Astrocyte (in vitro differentiated cells and primary cell): Measurements from ENCODE around the gene PXDN. TPM values are rescaled to one million over a fixed set of nuclear protein-coding genes. Genes with fewer than 3 reads are reported as not detected.

Experiments
- DNase-seq: peaks from one replicate; pipeline ENCODE4 v3.0.0-alpha.2; 2010; ENCODE audit warnings: low read depth
- FAIRE-seq: peaks from 2 replicates; lab custom pipeline; 2011; peaks lifted over from hg19 to GRCh38; lab: Jason Lieb, UNC
- H2AFZ ChIP-seq: 2 replicates; pipeline ENCODE4 v1.6.0; 2012; ENCODE audit warnings: low read depth, low read length, inconsistent platforms
- H3K27ac ChIP-seq: 2 replicates; pipeline ENCODE4 v1.5.1; 2011; ENCODE audit warnings: low read depth, low read length, inconsistent platforms
- H3K27me3 ChIP-seq: 2 replicates; pipeline ENCODE4 v1.6.0; 2011; ENCODE audit warnings: low read length, inconsistent platforms; ENCODE audit not compliant: insufficient read depth
- H3K36me3 ChIP-seq: 2 replicates; pipeline ENCODE4 v1.5.1; 2011; ENCODE audit warnings: low read length, inconsistent platforms; ENCODE audit not compliant: insufficient read depth
- H3K4me1 ChIP-seq: 2 replicates; pipeline ENCODE4 v1.5.1; 2011; ENCODE audit warnings: low read length, inconsistent platforms; ENCODE audit not compliant: insufficient read depth
- H3K4me2 ChIP-seq: 2 replicates; pipeline ENCODE4 v1.6.0; 2012; ENCODE audit warnings: low read length, inconsistent platforms
- H3K4me3 ChIP-seq: 2 replicates; pipeline ENCODE4 v1.5.1; 2011; ENCODE audit warnings: low read depth, mild to moderate bottlenecking, low read length, inconsistent platforms; ENCODE audit not compliant: insufficient read depth
- H3K79me2 ChIP-seq: 2 replicates; pipeline ENCODE4 v1.6.0; 2012; ENCODE audit warnings: mild to moderate bottlenecking, low read length, inconsistent platforms; ENCODE audit not compliant: insufficient read depth
- H3K9ac ChIP-seq: 2 replicates; pipeline ENCODE4 v1.6.0; 2012; ENCODE audit warnings: mild to moderate bottlenecking, low read length, inconsistent platforms
- H3K9me3 ChIP-seq: 2 replicates; pipeline ENCODE4 v1.5.1; 2012; ENCODE audit warnings: low read depth, mild to moderate bottlenecking, low read length, inconsistent platforms; ENCODE audit not compliant: insufficient read depth
- H4K20me1 ChIP-seq: 2 replicates; pipeline ENCODE4 v1.6.0; 2012; ENCODE audit warnings: low read length, inconsistent platforms; ENCODE audit not compliant: insufficient read depth
- H3K27ac Mint-ChIP-seq: one replicate; pipeline ENCODE4 v1.8.0; 2021; ENCODE audit warnings: mild to moderate bottlenecking, mixed read lengths; ENCODE audit not compliant: unreplicated experiment
- H3K27me3 Mint-ChIP-seq: one replicate; pipeline ENCODE4 v1.8.0; 2021; ENCODE audit warnings: low read depth, mixed read lengths; ENCODE audit not compliant: unreplicated experiment
- H3K36me3 Mint-ChIP-seq: one replicate; pipeline ENCODE4 v1.8.0; 2021; ENCODE audit warnings: low read depth, mixed read lengths; ENCODE audit not compliant: unreplicated experiment
- H3K4me1 Mint-ChIP-seq: one replicate; pipeline ENCODE4 v1.8.0; 2021; ENCODE audit warnings: low read depth, mixed read lengths; ENCODE audit not compliant: unreplicated experiment
- H3K4me3 Mint-ChIP-seq: one replicate; pipeline ENCODE4 v1.8.0; 2021; ENCODE audit warnings: mild to moderate bottlenecking, moderate library complexity, mixed read lengths; ENCODE audit not compliant: unreplicated experiment
- H3K9me3 Mint-ChIP-seq: one replicate; pipeline ENCODE4 v1.8.0; 2021; ENCODE audit warnings: mild to moderate bottlenecking, mixed read lengths; ENCODE audit not compliant: unreplicated experiment
- EZH2 ChIP-seq: IDR thresholded peaks from 2 replicates; pipeline ENCODE4 v1.6.1; 2012; ENCODE audit warnings: mild to moderate bottlenecking, low read length, inconsistent platforms; ENCODE audit not compliant: insufficient read depth
- total RNA-seq: library from RNA; stranded (reverse); gene quantifications from 2 replicates; pipeline ENCODE4 v1.2.1, GENCODE V29; 2021
- TF ChIP-seq, protein P1 (sequence below): IDR thresholded peaks from 2 replicates; pipeline ENCODE4 v1.5.1; 2011; ENCODE audit warnings: low read depth, mild to moderate bottlenecking, inconsistent platforms, low read length, moderate library complexity; ENCODE audit not compliant: insufficient read depth

PXDN gene
- total RNA-seq, 1 donor from 2014 or later = 417 TPM

DNA sequence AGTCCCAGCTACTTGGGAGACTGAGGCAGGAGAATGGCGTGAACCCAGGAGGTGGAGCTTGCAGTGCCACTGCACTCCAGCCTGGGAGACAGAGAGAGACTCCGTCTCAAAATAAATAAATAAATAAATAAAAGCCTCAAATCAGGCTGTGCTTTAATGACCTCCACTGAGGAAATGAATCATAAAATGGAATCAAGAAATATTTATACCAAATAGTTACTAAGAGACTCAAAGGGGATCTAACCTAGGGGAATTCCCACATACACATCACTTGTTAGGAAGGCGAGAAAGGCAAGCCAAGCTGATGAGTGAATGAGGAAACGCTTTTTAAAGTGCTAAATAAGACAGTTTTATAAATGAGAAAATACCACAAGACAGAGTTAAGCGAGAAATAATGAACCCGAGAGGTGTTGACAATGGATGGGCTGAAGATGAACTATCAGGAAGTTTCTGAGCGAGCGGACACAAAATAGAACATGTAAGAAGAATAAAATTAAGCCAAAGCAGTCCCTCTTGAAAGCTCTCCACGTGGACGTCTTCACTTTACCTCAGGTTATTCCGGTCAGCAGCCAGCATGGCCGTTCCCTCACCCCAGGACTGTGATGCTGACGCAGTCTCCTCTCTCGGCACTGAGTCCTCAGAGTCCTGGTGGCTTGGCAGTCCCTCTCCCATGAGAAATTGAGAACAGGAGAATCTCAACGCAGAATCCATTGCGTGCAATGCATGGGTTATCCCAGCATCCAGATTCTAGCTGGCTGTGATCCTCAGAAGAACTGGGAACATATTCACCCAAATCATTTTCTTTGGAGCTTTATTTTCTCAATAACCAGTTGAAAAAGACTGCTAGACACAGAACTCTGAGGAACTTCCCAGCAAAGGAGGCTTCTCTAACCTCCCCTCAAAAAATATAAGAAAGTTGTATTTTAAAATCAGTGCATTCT, 22.3 kb downstream of the PXDN start:
- Histone ChIP-seq H3K79me2 (peaks cover 77% of the 10 kb centered on the region), H3K4me1 (peaks cover 34% of the 10 kb centered on the region), H4K20me1 (peaks cover 38% of the 10 kb centered on the region), H3K27ac (peak overlapping the region; percentile 99), H3K9ac (peak overlapping the region; percentile 88), H3K4me2 (peak overlapping the region; percentile 84), H3K9me3 (no peaks in the 10 kb centered on the region), H2AFZ (no peak overlapping the region), H3K27me3 (no peaks in the 10 kb centered on the region), H3K4me3 (peak overlapping the region; percentile 49), H3K36me3 (no peaks in the 10 kb centered on the region)
- H3K4me1 Mint-ChIP-seq = peaks cover 21% of the 10 kb centered on the region
- TF ChIP-seq, protein P1, sequence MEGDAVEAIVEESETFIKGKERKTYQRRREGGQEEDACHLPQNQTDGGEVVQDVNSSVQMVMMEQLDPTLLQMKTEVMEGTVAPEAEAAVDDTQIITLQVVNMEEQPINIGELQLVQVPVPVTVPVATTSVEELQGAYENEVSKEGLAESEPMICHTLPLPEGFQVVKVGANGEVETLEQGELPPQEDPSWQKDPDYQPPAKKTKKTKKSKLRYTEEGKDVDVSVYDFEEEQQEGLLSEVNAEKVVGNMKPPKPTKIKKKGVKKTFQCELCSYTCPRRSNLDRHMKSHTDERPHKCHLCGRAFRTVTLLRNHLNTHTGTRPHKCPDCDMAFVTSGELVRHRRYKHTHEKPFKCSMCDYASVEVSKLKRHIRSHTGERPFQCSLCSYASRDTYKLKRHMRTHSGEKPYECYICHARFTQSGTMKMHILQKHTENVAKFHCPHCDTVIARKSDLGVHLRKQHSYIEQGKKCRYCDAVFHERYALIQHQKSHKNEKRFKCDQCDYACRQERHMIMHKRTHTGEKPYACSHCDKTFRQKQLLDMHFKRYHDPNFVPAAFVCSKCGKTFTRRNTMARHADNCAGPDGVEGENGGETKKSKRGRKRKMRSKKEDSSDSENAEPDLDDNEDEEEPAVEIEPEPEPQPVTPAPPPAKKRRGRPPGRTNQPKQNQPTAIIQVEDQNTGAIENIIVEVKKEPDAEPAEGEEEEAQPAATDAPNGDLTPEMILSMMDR = no peak
- no peak for TF ChIP-seq EZH2
- peak overlapping the region; percentile 67 for H3K27ac Mint-ChIP-seq
- H3K36me3 Mint-ChIP-seq = peaks cover 3% of the 10 kb centered on the region
- DNase-seq (peak; percentile 99), FAIRE-seq (peak; percentile 73)
- no peaks in the 10 kb centered on the region for H3K9me3 Mint-ChIP-seq
- H3K27me3 Mint-ChIP-seq = no peaks in the 10 kb centered on the region
- no peak overlapping the region for H3K4me3 Mint-ChIP-seq

DNA sequence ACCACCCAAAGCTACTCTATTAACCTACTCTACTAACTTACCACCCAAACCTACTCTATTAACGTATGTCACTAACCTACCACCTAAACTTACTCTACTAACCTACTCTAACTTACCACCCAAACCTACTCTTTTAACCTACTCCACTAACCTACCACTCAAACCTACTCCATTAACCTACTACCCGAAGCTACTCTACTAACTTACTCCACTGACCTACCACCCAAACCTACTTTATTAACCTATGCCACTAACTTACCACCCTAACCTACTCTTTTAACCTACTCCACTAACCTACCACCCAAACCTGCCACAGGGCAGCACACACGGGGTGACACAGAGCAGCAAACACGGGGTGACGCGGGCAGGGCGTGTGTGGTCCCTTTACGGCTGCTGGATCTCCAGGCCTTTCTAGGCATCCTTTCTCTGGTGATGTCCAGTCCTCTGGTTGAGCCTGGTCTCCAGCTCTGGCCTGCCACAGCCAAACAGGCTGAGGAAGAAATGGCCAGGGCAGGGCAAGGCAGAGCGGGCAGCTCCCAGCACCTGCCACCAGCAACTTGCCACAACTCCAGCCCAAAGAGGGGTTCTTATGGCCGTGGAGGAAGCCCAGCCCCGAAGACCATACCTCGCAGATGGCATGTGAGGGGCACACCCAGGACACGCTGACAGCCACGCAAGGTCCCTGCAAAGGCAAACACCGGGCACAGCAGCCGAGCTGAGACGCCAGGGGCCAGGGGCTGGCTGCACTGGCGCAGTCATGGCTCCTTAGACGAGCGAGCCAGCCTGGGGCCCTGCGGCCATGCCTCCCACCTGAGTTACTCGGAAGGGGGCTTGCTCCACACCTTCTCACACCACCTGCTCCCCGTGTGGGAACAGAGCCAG, 25.7 kb downstream of the PXDN start:
- Mint-ChIP-seq H3K9me3 (no peaks in the 10 kb centered on the region), H3K36me3 (peaks cover 3% of the 10 kb centered on the region), H3K4me1 (peaks cover 26% of the 10 kb centered on the region), H3K27me3 (no peaks in the 10 kb centered on the region), H3K27ac (no peak overlapping the region), H3K4me3 (no peak overlapping the region)
- DNase-seq = no peak
- no peak overlapping the region for H3K4me2 ChIP-seq
- no peak overlapping the region for H2AFZ ChIP-seq
- H3K79me2 ChIP-seq = peaks cover 90% of the 10 kb centered on the region
- no peaks in the 10 kb centered on the region for H3K27me3 ChIP-seq
- H3K9me3 ChIP-seq = no peaks in the 10 kb centered on the region
- peaks cover 43% of the 10 kb centered on the region for H3K4me1 ChIP-seq
- FAIRE-seq = no peak
- TF ChIP-seq EZH2 = no peak
- TF ChIP-seq, protein P1 = no peak
- no peaks in the 10 kb centered on the region for H3K36me3 ChIP-seq
- H4K20me1 ChIP-seq = peaks cover 70% of the 10 kb centered on the region
- H3K4me3 ChIP-seq = no peak overlapping the region
- H3K27ac ChIP-seq = no peak overlapping the region
- no peak overlapping the region for H3K9ac ChIP-seq
